Neural crest cell (in vitro differentiated cells): ENCODE measurements around the gene ZNF718. TPM values are rescaled to one million over a fixed set of nuclear protein-coding genes. Genes with fewer than 3 reads are reported as not detected.
"Not testable (repeated sequence)": the region's sequence is repeated elsewhere in the genome, so short reads cannot be mapped to it uniquely, and the experiment has no call there.

ENCODE experiments used
- DNase-seq: peaks from one replicate; pipeline ENCODE4 v3.0.0; 2021; ENCODE audit warnings: low read depth, mixed read lengths, low spot score
- H3K27ac Mint-ChIP-seq: one replicate; pipeline ENCODE4 v1.8.0; 2021; ENCODE audit warnings: mild to moderate bottlenecking, mixed read lengths; ENCODE audit not compliant: unreplicated experiment
- H3K27me3 Mint-ChIP-seq: 2 replicates; pipeline ENCODE4 v1.8.0; 2021; ENCODE audit warnings: low read depth, mild to moderate bottlenecking, mixed read lengths
- H3K36me3 Mint-ChIP-seq: 2 replicates; pipeline ENCODE4 v1.8.0; 2021; ENCODE audit warnings: low read depth, mild to moderate bottlenecking, mixed read lengths
- H3K4me1 Mint-ChIP-seq: 2 replicates; pipeline ENCODE4 v1.8.0; 2021; ENCODE audit warnings: mixed read lengths
- H3K4me3 Mint-ChIP-seq: one replicate; pipeline ENCODE4 v1.8.0; 2021; ENCODE audit warnings: mild to moderate bottlenecking, mixed read lengths
- H3K9me3 Mint-ChIP-seq: 2 replicates; pipeline ENCODE4 v1.8.0; 2021; ENCODE audit warnings: mixed read lengths
- total RNA-seq: library from RNA; stranded (reverse); gene quantifications from 2 replicates; pipeline ENCODE4 v1.2.1, GENCODE V29; 2021
- TF ChIP-seq, protein P1 (sequence below): fragments of 200-600 bp; sonication (generic); conservative IDR thresholded peaks from 2 replicates; pipeline ENCODE4 v1.5.0; 2021; ENCODE audit warnings: antibody characterized with exemption, mild to moderate bottlenecking

The ZNF718 gene
- total RNA-seq, 1 donor from 2014 or later, result 14.4 TPM

- Mint-ChIP-seq H3K4me3 (peak overlapping the region; percentile 92), H3K9me3 (peaks cover 17% of the 10 kb centered on the region), H3K27me3 (peaks cover 3% of the 10 kb centered on the region), H3K27ac (peak overlapping the region; percentile 88), H3K36me3 (peaks cover 63% of the 10 kb centered on the region), H3K4me1 (peaks cover 5% of the 10 kb centered on the region)
- peak; percentile 31 for DNase-seq
- TF ChIP-seq, protein P1, sequence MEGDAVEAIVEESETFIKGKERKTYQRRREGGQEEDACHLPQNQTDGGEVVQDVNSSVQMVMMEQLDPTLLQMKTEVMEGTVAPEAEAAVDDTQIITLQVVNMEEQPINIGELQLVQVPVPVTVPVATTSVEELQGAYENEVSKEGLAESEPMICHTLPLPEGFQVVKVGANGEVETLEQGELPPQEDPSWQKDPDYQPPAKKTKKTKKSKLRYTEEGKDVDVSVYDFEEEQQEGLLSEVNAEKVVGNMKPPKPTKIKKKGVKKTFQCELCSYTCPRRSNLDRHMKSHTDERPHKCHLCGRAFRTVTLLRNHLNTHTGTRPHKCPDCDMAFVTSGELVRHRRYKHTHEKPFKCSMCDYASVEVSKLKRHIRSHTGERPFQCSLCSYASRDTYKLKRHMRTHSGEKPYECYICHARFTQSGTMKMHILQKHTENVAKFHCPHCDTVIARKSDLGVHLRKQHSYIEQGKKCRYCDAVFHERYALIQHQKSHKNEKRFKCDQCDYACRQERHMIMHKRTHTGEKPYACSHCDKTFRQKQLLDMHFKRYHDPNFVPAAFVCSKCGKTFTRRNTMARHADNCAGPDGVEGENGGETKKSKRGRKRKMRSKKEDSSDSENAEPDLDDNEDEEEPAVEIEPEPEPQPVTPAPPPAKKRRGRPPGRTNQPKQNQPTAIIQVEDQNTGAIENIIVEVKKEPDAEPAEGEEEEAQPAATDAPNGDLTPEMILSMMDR, result no peak
Measured at GRCh38 chr4:212438-213188, 88.3 kb downstream of the ZNF718 start.

GRCh38 chr4:213189-213535, 88.9 kb downstream of the ZNF718 start:
- peaks cover 61% of the 10 kb centered on the region for H3K36me3 Mint-ChIP-seq
- peaks cover 13% of the 10 kb centered on the region for H3K9me3 Mint-ChIP-seq
- H3K4me3 Mint-ChIP-seq, result peak overlapping the region; percentile 83
- H3K27ac Mint-ChIP-seq, DNase-seq, H3K27me3 Mint-ChIP-seq, H3K4me1 Mint-ChIP-seq: not testable (repeated sequence)

Other genes with a start within 250 kb of the ZNF718 start
- gene ZNF595, start 71.2 kb upstream of the ZNF718 start, total RNA-seq, result 8.4 and 9.5 TPM in 2 replicates
- gene ZNF732, start 181.0 kb downstream of the ZNF718 start, total RNA-seq, result 4.0 and 5.1 TPM in 2 replicates
- gene ZNF141, start 213.3 kb downstream of the ZNF718 start, total RNA-seq, result 36.3 and 36.5 TPM in 2 replicates